OCI-LY1 (cell line): Measurements from ENCODE around the gene AKAP1.

ENCODE experiments used
- CTCF ChIP-seq: fragments of 200-600 bp; sonication (generic), shearing (Covaris generic); IDR thresholded peaks from 2 replicates; pipeline ENCODE4 v1.5.1; 2017; ENCODE audit warnings: mild to moderate bottlenecking, antibody characterized with exemption, low read length, moderate library complexity, mixed read lengths
- EZH2 ChIP-seq: fragments of 200-600 bp; sonication (generic), shearing (Covaris generic); IDR thresholded peaks from 2 replicates; pipeline ENCODE4 v1.8.0; 2017; ENCODE audit warnings: borderline replicate concordance, mixed run types, mild to moderate bottlenecking, antibody characterized with exemption, low read length, moderate library complexity, mixed read lengths

DNA sequence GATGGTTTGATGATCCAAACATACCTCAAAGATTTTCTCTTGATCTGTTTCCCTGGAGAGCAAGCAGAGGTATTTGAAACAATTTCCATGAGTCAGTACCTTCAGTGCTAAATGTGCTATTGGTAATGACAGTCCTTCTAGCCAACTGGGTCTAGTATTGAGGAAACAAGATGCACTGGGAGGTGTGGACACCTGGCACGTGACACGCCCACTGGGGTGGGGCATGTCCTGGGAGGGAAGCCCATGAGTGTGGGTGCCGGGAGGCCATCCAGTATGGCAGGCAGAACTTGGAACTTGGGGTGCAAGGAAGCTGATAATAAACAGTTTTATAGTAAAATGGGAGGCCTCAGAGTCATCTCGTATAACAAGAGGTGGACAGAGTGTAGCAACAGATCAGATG, 17.9 kb upstream of the AKAP1 start:
- TF ChIP-seq CTCF (no peak), EZH2 (no peak)
